Left lobe of liver (tissue), 2 donors: ENCODE measurements around the gene TPP2. TPM values are rescaled to one million over a fixed set of nuclear protein-coding genes. Genes with fewer than 3 reads are reported as not detected.

Source experiments
- ATAC-seq: fragments of 200-7000 bp; cut with Tn5 transposase; one replicate; pipeline ENCODE4 v1.9.1; 2020; ENCODE audit warnings: mild to moderate bottlenecking, moderate library complexity
- DNase-seq: peaks from one replicate; pipeline ENCODE4 v3.0.0-alpha.2; 2020; ENCODE audit warnings: low spot score
- total RNA-seq: library from RNA; stranded (reverse); gene quantifications from one replicate; pipeline ENCODE4 v1.2.1, GENCODE V29; 2021
- donor health status: DM: no; HTN: no; CAD: no; lungs with moderate emphysema.
- donor health status: DM: no; HTN: yes; CAD: no.

The TPP2 gene
- total RNA-seq, 1 donor from 2014 or later, result 20.3 TPM

DNA sequence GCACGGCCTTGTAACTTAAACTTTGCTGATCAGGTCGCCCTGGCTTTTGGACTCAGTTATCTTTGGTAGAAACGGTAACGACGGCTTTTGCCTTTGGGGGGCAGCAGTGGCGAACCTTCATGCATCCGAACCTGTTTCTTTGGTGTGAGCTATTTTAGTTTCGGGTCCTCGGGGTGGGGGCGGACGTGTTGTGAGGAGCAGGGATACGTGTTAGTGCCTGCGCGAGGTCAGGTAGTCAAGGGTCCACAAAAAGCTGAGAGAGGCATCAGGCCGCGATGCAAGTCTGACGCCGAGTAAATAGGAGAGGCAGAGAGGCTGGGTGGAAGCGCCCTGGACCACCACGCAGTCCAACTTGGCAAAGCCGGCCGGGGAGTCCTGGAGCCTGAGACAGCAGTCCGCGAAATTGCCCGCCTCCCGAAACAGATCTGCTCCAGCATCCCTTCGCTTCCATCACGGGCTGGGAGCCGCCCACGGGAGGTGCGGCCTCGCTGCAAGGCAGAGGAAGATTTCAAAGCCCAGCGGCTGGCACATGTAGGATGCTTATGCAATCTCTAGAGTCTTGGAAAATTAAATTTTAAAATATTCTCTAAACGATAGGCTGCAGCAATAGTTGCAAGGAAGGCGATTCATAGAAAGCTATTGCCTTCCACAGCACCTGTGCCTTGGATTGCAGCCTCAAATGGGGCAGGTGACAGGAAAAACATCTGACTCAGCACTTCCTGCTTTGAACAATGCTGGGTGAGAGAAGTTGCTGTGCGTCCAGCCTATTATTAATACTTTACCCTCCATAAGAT is 4.6 kb upstream of the TPP2 start:
- DNase-seq (peak; percentile 72), ATAC-seq (peak; percentile 57)

DNA sequence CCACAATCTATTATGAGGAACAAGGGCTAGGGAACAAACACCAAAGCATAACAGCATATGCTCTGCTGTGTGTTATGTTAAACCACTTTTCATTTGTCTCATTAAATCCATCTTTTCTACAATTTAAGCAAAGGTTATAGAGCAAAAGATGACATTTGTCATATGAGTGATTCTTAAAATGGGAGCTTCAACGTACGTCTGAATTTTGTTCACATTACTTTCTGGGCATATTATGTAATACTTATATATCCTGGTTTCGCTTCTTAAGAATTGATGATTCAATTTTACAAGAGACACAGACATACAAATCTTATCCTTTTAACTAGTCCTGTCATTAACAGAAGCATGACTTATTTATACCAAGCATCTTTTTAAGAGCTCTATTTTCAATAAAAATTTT is 3.3 kb upstream of the TPP2 start:
- no peak for ATAC-seq
- no peak for DNase-seq

DNA sequence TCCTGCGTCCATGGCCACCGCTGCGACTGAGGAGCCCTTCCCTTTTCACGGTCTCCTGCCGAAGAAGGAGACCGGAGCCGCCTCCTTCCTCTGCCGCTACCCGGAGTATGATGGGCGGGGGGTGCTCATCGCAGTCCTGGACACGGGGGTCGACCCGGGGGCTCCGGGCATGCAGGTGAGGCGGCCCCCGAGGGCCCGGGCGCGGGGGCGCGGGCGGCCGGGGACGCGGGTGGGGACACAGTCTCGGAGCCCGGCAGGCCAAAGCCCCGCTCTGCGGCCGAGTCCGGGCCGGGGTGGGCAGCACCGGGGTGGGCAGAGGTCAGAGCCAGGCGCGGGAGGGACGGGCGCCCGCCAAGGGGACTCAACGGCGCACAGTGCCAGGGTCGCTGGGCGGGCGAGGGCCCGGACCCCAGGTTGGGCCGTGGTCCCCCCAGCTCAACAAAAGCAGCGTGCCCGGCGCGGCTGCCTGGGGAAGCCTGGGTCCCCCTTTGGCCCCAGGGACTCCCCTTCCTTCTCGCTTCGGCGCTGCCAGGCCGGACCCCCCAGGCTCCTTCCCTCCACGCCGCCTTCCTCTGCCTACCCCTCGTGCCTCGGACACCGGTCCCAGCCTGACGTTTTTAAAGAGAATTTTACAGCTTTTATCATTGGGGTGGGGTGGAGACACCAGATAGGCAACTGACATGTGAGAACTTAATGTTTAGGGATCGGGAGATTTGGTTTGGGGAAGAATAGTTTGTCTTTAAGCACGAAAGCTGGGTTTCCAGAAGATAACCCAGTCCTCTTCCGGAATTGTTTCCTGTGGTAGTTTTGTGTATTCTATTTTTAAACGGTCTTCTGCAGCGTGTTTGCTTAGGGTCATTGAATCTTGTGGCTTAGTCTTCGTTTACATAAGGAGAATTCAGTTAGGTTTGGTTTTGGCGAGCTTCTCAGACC is 509 bp downstream of the TPP2 start:
- DNase-seq (no peak), ATAC-seq (peak; percentile 33)

DNA sequence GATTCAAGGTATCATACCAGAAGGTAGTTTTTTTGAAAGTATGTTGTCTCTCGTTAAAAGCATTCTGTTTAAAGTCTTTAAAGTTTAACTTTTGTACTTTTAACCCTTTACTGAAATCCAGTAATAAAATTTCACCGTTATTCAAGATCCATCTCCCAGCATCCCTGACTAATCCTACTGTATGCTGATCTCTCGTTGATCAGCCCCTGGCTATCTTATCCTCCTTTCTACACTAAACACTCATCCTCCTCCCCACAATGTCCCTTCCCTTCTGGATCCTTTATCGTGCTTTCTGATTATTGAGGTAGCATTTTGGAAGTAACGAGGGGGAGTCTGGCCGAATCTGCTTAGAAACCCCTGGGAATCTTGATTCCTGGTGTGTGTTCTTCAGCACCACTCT is 1.3 kb downstream of the TPP2 start:
- DNase-seq, result no peak
- ATAC-seq, result no peak

DNA sequence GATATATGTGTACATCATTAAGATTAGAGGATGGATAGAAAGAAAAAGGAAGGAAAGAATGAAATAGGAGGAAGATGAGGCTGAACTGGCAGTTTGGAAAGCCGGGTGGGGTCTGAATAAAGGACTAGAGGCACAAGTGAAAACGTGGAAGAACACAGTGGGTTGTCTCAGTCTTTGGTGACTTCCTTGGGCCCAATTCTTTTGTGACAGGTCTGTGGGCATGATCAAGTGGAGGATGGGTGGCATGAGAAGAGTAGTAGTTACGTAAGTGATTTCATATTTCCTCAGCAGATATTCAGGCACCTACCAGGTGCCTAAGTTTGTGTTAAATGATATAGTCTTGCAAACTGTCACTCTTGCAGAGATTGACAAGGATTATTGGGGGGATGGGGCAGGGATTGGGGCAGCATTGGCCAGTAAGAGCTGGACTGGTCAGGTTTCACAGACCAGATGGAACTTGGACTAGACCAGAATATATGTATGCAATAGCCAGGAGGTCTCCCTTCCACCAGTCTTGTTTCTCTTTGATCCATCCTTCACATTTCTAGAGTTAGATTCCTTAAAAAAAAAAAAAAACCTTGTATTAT is 2.7 kb downstream of the TPP2 start:
- no peak for DNase-seq
- ATAC-seq, result no peak

DNA sequence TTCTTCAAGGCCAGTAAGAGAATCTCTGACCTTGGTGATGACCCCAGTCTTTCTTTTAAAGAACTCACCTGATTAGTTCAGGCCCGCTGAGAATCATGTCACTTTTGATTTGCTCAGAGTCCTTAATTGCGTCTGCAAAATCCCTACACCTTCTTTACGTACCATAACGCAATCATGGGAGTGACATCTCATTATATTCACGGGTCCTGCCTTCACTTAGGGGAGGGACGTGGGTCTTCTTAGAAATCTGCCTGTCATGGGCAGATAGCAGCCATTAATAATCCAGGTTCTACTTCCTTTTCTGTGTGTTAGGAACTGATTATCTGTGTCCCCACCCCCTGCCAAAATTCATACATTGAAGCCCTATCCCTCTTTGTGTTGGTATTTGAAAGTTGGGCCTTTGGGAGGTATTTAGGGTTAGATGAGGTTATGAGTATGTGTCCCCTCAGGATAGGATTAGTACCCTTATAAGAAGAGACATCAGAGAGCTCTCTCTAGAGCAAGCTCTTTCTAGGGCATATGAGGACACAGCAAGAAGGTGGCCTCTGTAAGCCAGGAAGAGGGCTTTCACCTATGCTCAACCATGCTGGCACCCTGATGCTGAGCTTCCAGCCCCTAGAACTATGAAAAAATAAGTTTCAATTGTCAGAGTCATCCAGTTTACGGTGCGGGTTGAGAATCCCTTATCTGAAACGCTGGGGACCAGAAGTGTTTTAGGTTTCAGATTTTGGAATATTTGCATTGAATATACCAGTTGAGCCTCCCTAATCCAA is 9.9 kb downstream of the TPP2 start:
- no peak for DNase-seq
- ATAC-seq, result no peak

DNA sequence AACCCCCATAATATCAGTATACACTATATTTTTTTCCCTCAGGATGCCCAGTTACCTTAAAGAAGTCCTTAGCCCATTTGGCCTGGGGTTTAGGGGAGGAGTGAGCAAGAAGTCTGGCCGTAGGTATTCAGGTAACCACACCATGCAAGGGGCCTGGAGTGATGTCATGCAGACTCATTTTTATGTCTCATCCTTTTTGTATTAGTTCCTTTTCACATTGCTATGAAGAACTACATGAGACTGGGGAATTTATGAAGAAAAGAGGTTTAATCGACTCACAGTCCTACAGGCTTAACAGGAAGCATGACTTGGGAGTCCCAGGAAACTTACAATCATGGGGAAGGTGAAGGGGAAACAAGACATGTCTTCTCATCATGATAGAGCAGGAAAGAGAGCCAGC is 12.2 kb downstream of the TPP2 start:
- no peak for DNase-seq
- ATAC-seq, result no peak

DNA sequence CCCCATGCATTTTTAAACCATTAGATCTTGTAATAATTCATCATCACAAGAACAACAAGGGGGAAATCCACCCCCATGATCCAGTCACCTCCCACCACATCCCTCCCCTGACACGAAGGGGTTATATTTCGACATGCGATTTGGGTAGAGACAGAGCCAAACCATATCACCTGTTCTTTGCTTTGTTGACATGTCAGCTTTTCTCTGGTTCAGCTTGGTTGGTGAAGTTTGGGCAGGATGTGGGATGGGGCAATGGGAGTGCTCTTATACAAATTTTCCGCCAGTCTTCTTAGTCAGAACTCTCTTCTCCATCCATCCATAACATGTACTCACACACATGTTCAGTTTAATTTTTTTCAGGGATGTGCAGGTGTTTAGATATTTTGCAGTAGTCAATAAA is 12.9 kb downstream of the TPP2 start:
- DNase-seq, result no peak
- no peak for ATAC-seq

DNA sequence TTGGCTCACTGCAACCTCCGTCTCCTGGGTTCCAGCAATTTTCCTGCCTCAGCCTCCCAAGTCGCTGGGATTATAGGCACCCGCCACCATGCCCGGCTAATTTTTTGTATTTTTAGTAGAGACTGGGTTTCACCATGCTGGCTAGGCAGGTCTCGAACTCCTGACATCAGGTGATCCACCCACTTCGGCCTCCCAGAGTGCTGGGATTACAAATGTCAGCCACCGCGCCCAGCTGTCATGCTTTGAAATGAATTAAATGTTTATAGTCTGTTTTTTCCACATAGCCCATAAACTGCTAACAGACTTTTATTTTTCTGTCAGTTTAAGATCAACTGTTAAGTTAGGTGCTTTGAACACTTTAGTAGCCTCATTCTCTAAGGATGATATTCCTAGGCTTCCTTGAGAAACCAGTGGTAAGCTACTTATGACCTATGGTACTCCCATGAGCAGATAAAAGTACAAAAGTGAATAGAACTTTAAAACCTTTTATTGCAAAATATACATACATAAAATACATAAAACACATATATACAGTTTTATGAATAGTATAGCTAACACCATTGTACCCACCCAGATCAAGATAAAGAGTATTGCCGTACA is 13.6 kb downstream of the TPP2 start:
- ATAC-seq (no peak), DNase-seq (no peak)

DNA sequence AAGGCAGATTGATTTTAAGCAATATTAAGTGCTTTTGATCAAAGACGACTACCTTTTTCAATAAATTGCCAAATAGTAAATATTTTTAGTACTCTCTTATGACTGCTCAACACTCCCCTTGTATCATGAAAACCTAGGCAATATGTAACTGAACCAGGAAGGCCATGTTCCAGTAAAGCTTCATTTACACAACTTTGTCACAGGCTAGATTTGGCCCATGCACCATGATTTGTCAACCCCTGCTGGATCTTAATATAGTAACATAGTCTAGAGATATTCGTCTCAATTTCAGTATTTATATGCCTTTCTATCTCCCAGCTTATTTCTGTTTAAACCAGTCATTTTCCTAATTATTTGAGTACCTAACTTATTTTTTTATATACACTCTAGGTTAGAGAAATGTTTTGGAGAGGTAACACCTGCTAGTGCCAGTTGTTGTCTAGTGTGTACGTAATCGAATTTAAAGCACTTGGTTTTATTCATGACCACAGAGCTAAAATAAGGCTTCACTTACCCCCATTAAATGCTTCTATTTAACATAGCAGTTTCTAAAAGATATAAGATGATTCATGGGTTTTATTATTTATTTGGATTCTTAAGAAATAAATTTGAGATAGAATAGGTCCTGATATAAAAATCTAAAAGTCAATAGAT is 21.0 kb downstream of the TPP2 start:
- no peak for DNase-seq
- peak; percentile 82 for ATAC-seq

DNA sequence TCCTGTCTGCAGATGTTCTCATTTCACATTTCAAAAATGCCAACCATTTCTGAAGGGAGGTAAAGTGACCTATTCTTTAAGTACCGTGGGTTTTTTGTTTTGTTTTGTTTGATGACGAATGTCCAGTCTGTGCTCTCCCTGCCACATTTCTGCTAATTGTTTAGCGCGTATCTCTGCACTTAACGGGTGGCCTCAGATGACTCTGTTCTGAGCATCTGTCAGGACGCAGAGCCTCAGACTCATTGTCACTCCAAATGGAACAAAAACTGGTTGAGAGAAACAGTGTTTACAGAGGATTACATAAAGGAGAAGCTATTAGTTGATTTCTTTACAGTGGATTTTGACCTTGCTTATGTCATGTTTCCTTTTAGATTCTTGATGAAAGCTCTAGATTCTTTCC is 23.7 kb downstream of the TPP2 start:
- DNase-seq (no peak), ATAC-seq (no peak)

DNA sequence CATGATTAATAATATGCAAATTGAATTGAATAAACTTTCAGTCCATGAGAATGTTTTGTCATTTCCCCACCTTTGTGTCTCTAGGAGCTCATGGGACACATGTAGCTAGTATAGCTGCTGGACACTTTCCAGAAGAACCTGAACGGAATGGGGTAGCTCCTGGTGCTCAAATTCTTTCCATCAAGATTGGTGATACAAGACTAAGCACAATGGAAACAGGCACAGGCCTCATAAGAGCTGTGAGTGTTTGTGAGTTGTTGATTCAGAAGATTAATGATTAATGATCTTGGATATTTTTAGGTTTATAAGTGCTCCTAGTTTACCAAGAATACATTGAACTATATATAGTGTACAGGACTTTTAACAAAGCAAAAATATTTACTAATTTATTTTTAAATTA is 30.1 kb downstream of the TPP2 start:
- ATAC-seq (peak; percentile 86), DNase-seq (no peak)

DNA sequence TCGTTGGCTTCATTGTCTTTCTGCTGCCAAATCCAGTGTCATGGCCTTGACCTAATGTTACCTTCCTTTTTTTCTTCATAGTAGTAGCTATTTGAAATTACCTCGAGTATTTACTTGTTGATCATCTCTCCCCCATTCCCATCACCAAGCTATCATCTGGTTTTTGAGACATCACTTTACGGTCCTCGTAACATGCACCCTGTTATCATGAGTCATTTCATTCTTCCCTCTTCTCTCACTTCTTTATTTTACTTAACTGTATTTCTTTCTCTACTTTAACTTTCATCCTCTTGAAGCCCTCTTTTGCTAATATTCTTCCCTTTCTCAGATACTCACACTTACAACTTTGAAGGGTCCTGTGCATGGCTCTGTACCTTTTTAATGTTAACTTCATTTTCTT is 31.8 kb downstream of the TPP2 start:
- DNase-seq, result no peak
- no peak for ATAC-seq

DNA sequence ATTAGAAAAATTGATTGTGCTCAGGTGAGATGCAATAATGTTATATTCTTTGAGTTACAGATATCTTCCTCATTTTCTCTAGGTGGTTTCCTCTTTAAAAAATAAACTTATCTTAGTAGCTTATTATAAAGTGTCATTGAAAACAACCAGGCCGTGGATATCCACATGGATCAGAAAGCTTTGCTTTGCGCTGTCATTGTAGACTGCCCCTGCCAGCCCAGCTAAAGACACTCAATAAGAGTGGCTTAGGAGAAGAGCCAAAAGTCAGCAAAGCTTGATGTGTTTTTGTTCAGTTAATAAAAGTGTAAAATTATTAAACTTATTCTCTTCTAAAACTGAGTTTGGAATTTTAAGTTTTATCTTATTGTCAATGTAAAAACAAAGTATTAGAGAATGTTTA is 34.4 kb downstream of the TPP2 start:
- DNase-seq (no peak), ATAC-seq (no peak)

DNA sequence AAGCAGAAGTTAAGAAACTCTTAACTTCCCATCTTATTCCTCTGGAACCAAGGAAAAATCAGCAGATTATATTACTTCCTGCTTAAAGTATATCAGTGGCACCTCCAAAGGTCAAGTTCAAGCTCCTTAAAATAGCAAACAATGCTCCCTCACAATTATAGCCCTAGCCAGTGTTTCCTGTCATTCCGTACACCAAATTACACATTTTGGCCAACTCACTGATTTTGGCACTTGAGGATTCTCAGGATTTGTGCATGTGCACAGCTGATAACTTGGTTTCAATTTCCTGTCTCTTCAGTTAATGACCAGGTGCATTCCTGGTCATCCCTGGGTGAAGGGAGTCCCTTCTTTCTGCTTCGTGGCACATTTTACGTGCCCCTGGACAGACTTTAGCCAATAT is 42.0 kb downstream of the TPP2 start:
- DNase-seq (no peak), ATAC-seq (no peak)

DNA sequence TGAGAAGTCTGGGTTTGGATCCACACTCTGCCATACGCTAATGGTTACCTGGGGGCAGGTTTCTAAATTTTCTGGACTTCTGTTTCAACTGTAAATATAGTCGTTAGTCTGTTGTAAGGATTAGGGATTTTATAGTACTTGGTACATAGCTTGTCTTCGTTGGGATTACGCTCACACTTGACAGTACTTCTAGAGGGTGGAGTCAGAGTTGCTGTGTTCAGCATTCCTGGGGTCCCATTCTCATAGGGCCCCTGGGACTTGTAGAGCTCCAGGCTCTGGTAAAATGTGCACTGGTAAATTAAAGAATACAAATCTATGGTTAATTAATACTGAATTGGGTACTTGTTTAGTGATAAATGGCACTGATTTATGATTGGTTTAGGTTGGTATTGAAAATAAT is 45.2 kb downstream of the TPP2 start:
- DNase-seq, result no peak
- no peak for ATAC-seq

DNA sequence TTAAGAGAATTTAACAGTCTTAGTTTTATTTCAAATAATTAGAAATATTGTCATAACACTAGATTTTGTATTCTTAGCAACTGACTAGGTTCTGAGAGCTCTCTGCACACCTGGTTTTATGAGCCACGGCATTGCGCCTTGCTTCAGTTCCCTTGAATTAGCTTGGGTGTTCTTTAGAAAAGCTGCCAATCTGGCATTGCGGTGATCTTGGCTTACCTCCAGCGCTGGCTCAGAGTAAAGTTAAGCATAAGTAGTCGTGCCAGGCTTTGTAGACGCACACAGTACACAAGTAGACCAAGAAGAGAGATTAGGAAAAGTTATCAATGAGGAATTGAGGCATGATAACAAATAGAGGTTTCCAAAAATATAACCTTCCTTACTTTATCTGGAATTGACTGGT is 45.7 kb downstream of the TPP2 start:
- ATAC-seq (peak; percentile 96), DNase-seq (peak; percentile 88)

DNA sequence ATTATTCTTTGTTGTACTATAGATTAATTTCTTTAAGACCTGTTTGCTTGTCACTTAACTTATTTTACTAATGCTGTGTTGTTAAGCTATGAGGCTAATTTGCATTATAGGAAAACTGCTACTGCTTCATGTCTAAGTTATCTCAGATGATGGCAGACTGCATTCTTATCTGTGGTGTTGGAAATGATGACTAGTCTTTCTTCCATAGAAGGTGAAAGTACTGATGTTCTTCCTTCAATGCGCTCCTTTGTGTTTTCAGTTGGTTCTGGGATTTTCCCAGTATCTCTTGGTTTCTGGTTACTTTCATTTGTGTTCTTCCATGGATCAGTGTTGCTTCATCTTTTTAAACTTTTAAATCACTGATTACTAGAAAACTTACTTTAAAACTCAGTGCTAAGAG is 46.9 kb downstream of the TPP2 start:
- DNase-seq (no peak), ATAC-seq (no peak)

DNA sequence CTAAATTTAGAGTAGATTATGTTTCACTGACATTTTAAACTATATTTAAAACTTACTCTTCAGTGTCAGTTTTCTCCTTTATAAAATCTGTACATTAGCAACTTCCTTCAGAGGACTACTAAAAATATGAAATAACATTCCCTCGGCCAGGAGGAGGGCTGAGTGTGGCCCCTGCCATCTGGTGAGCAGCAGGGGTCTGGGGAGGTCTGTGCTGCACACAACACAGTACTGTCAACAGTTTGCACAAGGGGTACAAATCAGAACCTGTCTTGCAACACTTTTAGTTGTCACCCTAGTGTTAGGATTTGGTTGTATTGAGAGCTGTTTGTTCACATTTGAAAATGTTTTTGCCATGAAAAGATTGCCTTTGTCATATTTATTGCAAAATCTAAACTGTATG is 48.9 kb downstream of the TPP2 start:
- DNase-seq (no peak), ATAC-seq (no peak)

DNA sequence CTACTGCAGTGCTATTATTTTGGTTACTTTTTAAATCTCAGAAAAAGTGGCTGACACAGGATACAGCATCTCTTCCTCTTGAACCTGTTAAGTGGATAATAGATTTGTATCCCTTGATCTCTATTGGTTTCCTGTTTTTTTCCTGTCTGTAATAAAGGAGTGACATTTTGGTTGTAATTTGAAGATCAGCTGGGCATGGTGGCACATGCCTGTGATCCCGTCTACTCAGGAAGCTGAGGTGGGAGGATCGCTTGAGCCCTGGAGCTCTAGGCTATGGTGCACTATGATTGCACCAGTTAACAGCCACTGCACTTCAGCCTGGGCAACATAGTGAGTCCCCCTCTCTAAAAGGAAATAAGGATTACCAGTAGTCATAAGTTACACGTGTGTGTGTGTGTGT is 51.3 kb downstream of the TPP2 start:
- ATAC-seq (no peak), DNase-seq (no peak)
